Measurements from ENCODE around the gene RBM17.
A peak's percentile ranks its signal among the peaks of the same experiment; 100 is the strongest.
"Not testable (repeated sequence)": the region's sequence is repeated elsewhere in the genome, so short reads cannot be mapped to it uniquely, and the experiment has no call there.

Gene RBM17

DNA sequence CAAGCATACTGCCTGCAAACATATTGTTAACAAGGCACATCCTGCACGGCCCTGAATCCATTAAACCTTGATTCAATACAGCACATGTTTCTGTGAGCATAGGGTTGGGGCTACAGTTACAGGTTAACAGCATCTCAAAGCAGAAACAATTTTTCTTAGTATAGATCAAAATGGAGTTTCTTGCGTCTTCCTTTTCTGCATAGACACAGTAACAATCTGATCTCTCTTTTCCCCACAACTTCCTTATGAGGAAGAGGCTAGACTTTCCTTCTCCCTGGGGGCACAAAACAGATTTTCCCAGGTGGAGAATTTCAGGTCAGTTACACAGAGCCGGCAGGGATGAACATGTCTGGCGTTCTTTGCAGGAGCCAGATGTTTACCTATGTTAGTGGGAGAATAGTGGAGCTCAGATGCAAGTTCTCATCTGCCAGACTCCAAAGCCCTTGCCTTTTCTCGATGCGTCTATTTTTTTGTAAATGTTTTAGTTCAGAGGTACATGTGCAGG is 76.4 kb downstream of the RBM17 start:
- no peaks in the 10 kb centered on the region for H3K27me3 ChIP-seq (ENCODE audit: insufficient read depth, low read length)
- no peaks in the 10 kb centered on the region for H3K9me2 ChIP-seq (ENCODE audit: low read depth, low read length)
- no peaks in the 10 kb centered on the region for H3K9me3 ChIP-seq (ENCODE audit: low read length)
- H3K27ac ChIP-seq (ENCODE audit: low read depth, low read length, poor library complexity, severe bottlenecking): no peak overlapping the region
- no peak overlapping the region for H2AFZ ChIP-seq (ENCODE audit: low read length)
- TF ChIP-seq CTCF (IDR thresholded peaks at IDR 0.05; ENCODE audit: low read length): no peak
- no peak for TF ChIP-seq EZH2 (IDR thresholded peaks at IDR 0.05; ENCODE audit: borderline replicate concordance, low read length)
- peaks cover 26% of the 10 kb centered on the region for H3K36me3 ChIP-seq (ENCODE audit: insufficient read depth, low read length)
- H3K79me2 ChIP-seq (ENCODE audit: insufficient read depth, low read length): peaks cover 33% of the 10 kb centered on the region
- H4K20me1 ChIP-seq (ENCODE audit: insufficient read depth, low read length): no peaks in the 10 kb centered on the region
- peaks cover 27% of the 10 kb centered on the region for H3K4me1 ChIP-seq (ENCODE audit: insufficient read depth, low read length, severe bottlenecking)
- H3F3A ChIP-seq (ENCODE audit: insufficient read depth, low read length): peaks cover 7% of the 10 kb centered on the region; the same call in 1 of the 2 replicates
- peak overlapping the region; percentile 88 for H3K4me2 ChIP-seq (ENCODE audit: low read length)
- peak overlapping the region; percentile 97 for H3K4me3 ChIP-seq (ENCODE audit: low read depth, low read length, poor library complexity, severe bottlenecking)
- peak overlapping the region; percentile 97 for H3K9ac ChIP-seq (ENCODE audit: low read length)

GRCh38 chr10:6165933-6166332 is 77.1 kb downstream of the RBM17 start:
- H3K9ac ChIP-seq (ENCODE audit: low read length); H3K27ac ChIP-seq (ENCODE audit: low read depth, low read length, poor library complexity, severe bottlenecking): not testable (repeated sequence)
- peaks cover 37% of the 10 kb centered on the region for H3K79me2 ChIP-seq (ENCODE audit: insufficient read depth, low read length)

More at GRCh38 chr10:6165933-6166332, 77.1 kb downstream of the RBM17 start:
- not testable (repeated sequence) for H3K9me2 ChIP-seq (ENCODE audit: low read depth, low read length); H3F3A ChIP-seq (ENCODE audit: insufficient read depth, low read length); H4K20me1 ChIP-seq (ENCODE audit: insufficient read depth, low read length); H3K4me3 ChIP-seq (ENCODE audit: low read depth, low read length, poor library complexity, severe bottlenecking); H3K4me2 ChIP-seq (ENCODE audit: low read length); H2AFZ ChIP-seq (ENCODE audit: low read length); H3K27me3 ChIP-seq (ENCODE audit: insufficient read depth, low read length); H3K9me3 ChIP-seq (ENCODE audit: low read length)
- peaks cover 27% of the 10 kb centered on the region for H3K4me1 ChIP-seq (ENCODE audit: insufficient read depth, low read length, severe bottlenecking)
- H3K36me3 ChIP-seq (ENCODE audit: insufficient read depth, low read length): peaks cover 26% of the 10 kb centered on the region

All from OCI-LY1 (cell line).